HG02870 (cell line): Measurements from ENCODE around the gene CR1L.
"Not testable (repeated sequence)": the region's sequence is repeated elsewhere in the genome, so short reads cannot be mapped to it uniquely, and the experiment has no call there.

Source experiments
- ATAC-seq: cut with Tn5 transposase; IDR thresholded peaks from one replicate; pipeline ENCODE4 v1.9.1; 2021; ENCODE audit warnings: mild to moderate bottlenecking, moderate library complexity; ENCODE audit not compliant: unreplicated experiment

The CR1L gene

GRCh38 chr1:207744000-207744534 lies 99.1 kb downstream of the CR1L start:
- no peak for ATAC-seq

- ATAC-seq, result no peak
Observed at GRCh38 chr1:207745285-207745684, 100.4 kb downstream of the CR1L start.

GRCh38 chr1:207745839-207746767 lies 101.2 kb downstream of the CR1L start:
- ATAC-seq, result no peak

GRCh38 chr1:207747627-207748492 lies 102.9 kb downstream of the CR1L start:
- ATAC-seq, result no peak

- no peak for ATAC-seq
Observed at GRCh38 chr1:207748737-207749528, 104.0 kb downstream of the CR1L start.

- ATAC-seq, result no peak
Observed at GRCh38 chr1:207750631-207751305, 105.8 kb downstream of the CR1L start.

GRCh38 chr1:207751463-207751789 lies 106.5 kb downstream of the CR1L start:
- ATAC-seq, result not testable (repeated sequence)

- ATAC-seq, result peak; percentile 90
Observed at GRCh38 chr1:207751790-207752455, 107.0 kb downstream of the CR1L start, which contains the start of gene CD46. Gene CD46, plus strand, starts transcription at chr1:207752054. Its CDS starts 159 bp downstream, at chr1:207752213.

GRCh38 chr1:207752456-207752998 lies 107.6 kb downstream of the CR1L start:
- ATAC-seq, result peak; percentile 31

- no peak for ATAC-seq
Observed at GRCh38 chr1:207753611-207754010, 108.7 kb downstream of the CR1L start.

GRCh38 chr1:207754011-207754410 lies 109.1 kb downstream of the CR1L start:
- no peak for ATAC-seq

- no peak for ATAC-seq
Observed at GRCh38 chr1:207754974-207755700, 110.2 kb downstream of the CR1L start.

GRCh38 chr1:207755846-207756693 lies 111.1 kb downstream of the CR1L start:
- no peak for ATAC-seq

GRCh38 chr1:207762622-207763021 lies 117.7 kb downstream of the CR1L start:
- no peak for ATAC-seq

- ATAC-seq, result no peak
Observed at GRCh38 chr1:207763091-207763490, 118.2 kb downstream of the CR1L start.

GRCh38 chr1:207763972-207764371 lies 119.0 kb downstream of the CR1L start:
- no peak for ATAC-seq

GRCh38 chr1:207766569-207766968 lies 121.6 kb downstream of the CR1L start:
- ATAC-seq, result no peak

- not testable (repeated sequence) for ATAC-seq
Observed at GRCh38 chr1:207770514-207770913, 125.6 kb downstream of the CR1L start.
